Neural cell (in vitro differentiated cells): ENCODE measurements around the gene CRYBB2.
"Not testable (repeated sequence)": the region's sequence is repeated elsewhere in the genome, so short reads cannot be mapped to it uniquely, and the experiment has no call there.

Experiments used
- EZH2 ChIP-seq: fragments of 200-600, 300-800 bp; shearing (Covaris generic), sonication (generic); IDR thresholded peaks from 2 replicates; pipeline ENCODE4 v1.6.1; 2014; ENCODE audit warnings: antibody characterized with exemption, low read length, borderline replicate concordance, mild to moderate bottlenecking; ENCODE audit not compliant: insufficient read depth, poor library complexity, severe bottlenecking
- MXI1 ChIP-seq: fragments of 450-650 bp; conservative IDR thresholded peaks from 2 replicates; pipeline ENCODE4 v1.6.1; 2014; ENCODE audit warnings: antibody characterized with exemption, mild to moderate bottlenecking; ENCODE audit not compliant: poor library complexity, severe bottlenecking
- POLR2AphosphoS5 ChIP-seq: IDR thresholded peaks from 2 replicates; pipeline ENCODE4 v1.6.1; 2012
- TF ChIP-seq, protein P1 (sequence below): fragments of 450-650 bp; IDR thresholded peaks from 2 replicates; pipeline ENCODE4 v1.5.1; 2014; ENCODE audit warnings: antibody characterized with exemption, mild to moderate bottlenecking, moderate library complexity; ENCODE audit not compliant: poor library complexity, severe bottlenecking
- TF ChIP-seq, protein P2 (sequence below): IDR thresholded peaks from 2 replicates; pipeline ENCODE4 v1.6.1; 2012; ENCODE audit warnings: borderline replicate concordance

- TF ChIP-seq, protein P1, sequence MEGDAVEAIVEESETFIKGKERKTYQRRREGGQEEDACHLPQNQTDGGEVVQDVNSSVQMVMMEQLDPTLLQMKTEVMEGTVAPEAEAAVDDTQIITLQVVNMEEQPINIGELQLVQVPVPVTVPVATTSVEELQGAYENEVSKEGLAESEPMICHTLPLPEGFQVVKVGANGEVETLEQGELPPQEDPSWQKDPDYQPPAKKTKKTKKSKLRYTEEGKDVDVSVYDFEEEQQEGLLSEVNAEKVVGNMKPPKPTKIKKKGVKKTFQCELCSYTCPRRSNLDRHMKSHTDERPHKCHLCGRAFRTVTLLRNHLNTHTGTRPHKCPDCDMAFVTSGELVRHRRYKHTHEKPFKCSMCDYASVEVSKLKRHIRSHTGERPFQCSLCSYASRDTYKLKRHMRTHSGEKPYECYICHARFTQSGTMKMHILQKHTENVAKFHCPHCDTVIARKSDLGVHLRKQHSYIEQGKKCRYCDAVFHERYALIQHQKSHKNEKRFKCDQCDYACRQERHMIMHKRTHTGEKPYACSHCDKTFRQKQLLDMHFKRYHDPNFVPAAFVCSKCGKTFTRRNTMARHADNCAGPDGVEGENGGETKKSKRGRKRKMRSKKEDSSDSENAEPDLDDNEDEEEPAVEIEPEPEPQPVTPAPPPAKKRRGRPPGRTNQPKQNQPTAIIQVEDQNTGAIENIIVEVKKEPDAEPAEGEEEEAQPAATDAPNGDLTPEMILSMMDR = not testable (repeated sequence)
- not testable (repeated sequence) for TF ChIP-seq POLR2AphosphoS5, MXI1, EZH2
- TF ChIP-seq, protein P2, sequence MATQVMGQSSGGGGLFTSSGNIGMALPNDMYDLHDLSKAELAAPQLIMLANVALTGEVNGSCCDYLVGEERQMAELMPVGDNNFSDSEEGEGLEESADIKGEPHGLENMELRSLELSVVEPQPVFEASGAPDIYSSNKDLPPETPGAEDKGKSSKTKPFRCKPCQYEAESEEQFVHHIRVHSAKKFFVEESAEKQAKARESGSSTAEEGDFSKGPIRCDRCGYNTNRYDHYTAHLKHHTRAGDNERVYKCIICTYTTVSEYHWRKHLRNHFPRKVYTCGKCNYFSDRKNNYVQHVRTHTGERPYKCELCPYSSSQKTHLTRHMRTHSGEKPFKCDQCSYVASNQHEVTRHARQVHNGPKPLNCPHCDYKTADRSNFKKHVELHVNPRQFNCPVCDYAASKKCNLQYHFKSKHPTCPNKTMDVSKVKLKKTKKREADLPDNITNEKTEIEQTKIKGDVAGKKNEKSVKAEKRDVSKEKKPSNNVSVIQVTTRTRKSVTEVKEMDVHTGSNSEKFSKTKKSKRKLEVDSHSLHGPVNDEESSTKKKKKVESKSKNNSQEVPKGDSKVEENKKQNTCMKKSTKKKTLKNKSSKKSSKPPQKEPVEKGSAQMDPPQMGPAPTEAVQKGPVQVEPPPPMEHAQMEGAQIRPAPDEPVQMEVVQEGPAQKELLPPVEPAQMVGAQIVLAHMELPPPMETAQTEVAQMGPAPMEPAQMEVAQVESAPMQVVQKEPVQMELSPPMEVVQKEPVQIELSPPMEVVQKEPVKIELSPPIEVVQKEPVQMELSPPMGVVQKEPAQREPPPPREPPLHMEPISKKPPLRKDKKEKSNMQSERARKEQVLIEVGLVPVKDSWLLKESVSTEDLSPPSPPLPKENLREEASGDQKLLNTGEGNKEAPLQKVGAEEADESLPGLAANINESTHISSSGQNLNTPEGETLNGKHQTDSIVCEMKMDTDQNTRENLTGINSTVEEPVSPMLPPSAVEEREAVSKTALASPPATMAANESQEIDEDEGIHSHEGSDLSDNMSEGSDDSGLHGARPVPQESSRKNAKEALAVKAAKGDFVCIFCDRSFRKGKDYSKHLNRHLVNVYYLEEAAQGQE = not testable (repeated sequence)
These were observed 14.9 kb upstream of the CRYBB2 start for GRCh38 chr22:25204547-25204946.
